Measurements from ENCODE around the gene CDH6.

Gene CDH6

GRCh38 chr5:31197183-31197582 lies 3.7 kb downstream of the CDH6 start:
- DNase-seq (ENCODE audit: low read depth), result no peak

DNA sequence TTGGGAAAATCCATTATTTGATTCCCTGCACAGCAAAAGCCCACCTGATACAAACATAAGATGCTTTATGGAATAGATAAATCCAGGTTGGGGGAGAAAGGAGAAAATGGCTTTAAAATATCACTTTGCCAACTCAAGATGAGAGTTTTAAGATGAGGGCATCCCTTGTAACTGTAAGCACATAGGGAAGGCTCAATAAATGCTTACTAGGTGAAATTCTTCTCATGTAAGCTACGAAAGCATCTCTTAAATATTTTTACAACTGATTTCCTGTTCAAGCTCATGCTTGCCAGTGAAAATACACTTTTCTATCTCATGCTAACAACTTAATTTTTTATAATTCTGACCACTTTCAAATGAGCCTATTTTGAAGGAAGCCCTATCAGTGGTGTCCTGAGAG lies 11.5 kb downstream of the CDH6 start:
- DNase-seq (ENCODE audit: low read depth), result no peak

GRCh38 chr5:31208043-31208442 lies 14.6 kb downstream of the CDH6 start:
- no peak for DNase-seq (ENCODE audit: low read depth)

DNA sequence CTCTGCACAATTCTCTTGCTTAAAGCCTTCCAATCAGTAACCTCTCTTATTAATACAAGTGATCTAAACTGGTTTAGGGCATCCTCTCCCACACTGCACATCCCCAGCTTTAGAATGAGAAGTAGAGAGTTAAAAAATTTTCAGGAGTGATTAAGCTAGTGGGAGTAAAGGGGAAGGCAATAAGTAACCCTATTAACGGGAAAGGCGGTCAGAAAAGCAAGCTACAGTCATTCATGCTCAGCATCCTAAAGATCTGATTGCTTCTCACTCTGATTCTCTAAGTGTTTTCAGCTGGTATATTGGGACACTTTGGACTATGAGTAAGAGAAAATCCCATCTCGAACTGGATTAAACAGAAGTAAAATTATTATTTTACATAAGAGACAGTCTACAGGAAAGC lies 15.8 kb downstream of the CDH6 start:
- no peak for DNase-seq (ENCODE audit: low read depth)

DNA sequence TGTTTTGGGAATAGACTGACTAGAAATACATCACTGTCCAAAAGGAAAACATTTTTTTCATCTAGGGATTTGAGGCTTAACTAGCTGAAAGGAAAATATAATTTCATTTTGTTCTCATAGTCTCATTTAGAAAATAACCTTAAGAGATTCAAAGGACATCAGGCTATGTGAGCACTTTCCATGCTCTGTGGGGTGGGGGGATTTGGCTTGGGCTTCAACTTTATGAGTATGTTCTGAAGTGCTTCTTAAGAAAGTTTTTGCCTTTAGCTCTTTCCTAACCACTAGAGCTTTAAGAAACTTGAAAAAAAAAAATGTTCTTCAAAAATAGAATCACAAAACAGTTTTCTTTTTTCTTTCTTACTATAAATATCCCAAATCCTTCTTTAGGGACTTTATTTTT lies 17.6 kb downstream of the CDH6 start:
- no peak for DNase-seq (ENCODE audit: low read depth)

GRCh38 chr5:31213257-31213656 lies 19.8 kb downstream of the CDH6 start:
- no peak for DNase-seq (ENCODE audit: low read depth)

DNA sequence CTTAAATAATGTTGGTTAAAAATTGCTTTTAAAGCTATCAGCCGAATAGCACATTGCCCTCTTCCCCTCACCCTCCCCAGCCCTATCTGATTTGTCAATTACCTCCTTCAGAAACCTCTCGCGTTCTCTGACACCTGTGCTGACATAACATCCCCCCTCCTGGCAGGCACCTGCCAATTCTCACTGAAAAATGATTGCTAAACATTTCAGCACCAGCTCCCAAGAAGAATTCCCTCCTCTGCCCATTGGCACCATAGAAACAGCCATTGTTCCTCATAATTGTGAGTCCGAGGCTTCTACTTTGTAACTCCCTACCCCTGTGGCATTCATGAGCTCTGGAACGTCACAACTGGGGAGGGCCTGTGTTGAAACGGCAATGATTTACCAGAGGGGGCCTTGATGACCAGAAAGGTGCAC lies 20.2 kb downstream of the CDH6 start:
- DNase-seq (ENCODE audit: low read depth), result no peak

GRCh38 chr5:31214229-31214628 lies 20.7 kb downstream of the CDH6 start:
- no peak for DNase-seq (ENCODE audit: low read depth)

DNA sequence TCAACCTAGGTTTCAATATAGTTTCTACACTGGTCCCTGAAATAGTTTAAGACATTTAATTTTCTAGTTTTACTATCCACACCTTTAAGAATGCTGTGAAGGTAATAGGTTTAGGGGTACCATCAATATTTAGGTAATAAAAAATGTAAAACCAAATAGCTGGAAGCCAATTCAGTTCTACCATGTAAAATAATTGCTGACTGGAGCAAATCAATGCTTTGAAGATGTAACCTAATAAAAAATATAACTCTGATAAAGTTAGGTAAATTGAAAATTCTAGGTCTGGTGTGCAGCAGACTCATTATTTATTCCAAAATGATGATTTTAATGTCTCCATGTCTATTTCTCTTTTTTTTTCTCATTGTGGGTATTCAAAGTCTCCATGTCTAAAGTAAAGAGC lies 21.8 kb downstream of the CDH6 start:
- no peak for DNase-seq (ENCODE audit: low read depth)

DNA sequence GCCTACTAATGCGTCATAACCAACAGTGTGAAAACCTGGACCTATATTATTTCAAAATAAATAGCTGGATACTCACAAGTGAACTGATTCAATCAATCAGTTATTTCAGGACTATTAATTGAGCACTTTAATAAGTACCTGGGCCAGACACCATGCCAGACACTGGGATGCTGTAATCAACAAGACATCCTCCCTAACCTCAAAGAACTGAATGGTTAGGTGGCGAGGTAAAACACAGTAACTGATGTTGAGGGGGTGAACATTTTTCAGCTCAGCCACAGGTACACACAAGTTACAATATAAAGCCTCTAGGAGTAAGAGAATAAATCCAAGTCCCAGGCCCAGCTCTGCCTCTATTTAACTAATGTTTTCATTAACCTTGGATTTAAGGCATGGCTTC lies 24.0 kb downstream of the CDH6 start:
- DNase-seq (ENCODE audit: low read depth), result no peak

GRCh38 chr5:31218978-31219377 lies 25.5 kb downstream of the CDH6 start:
- DNase-seq (ENCODE audit: low read depth), result no peak

DNA sequence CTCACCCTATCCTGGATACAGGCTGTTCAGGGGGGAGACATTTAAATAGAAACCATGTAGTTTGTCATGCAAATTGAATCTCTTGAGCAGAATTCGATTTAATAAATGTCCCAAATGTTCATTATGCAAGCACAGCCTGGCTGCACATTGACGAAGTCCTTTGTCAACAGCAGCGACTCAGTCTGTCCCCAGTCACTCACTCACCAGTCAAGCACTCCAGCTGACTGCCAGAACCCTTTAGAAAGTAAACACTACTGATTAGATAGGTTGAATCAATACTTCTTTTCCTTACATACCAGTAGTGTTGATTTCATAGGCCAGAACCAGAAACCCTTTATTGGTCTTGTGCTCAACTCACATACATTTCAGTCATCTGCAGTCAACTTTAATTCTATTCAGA lies 27.5 kb downstream of the CDH6 start:
- DNase-seq (ENCODE audit: low read depth), result no peak

DNA sequence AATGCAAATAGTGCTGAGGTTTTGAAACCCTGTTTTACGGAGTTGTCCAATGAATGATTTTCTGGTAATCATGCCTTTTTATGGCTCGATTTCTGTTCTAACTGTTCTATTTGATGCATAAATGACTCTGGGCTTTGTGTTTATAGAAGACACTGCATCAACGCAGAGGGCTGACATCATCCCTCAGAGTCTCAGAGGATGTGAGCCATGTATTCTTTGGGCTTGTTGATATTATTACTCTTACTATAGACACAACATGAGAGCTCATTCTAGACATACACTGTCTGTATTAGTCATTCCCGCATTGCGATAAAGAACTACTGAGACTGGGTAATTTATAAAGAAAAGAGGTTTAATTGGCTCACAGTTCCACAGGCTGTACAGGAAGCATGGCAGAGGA lies 31.6 kb downstream of the CDH6 start:
- DNase-seq (ENCODE audit: low read depth), result no peak

- no peak for DNase-seq (ENCODE audit: low read depth)
Measured at GRCh38 chr5:31225613-31226012, 32.1 kb downstream of the CDH6 start.

- DNase-seq (ENCODE audit: low read depth), result no peak
Measured at GRCh38 chr5:31226651-31227050, 33.2 kb downstream of the CDH6 start.

- DNase-seq (ENCODE audit: low read depth), result no peak
Measured at GRCh38 chr5:31229266-31229665, 35.8 kb downstream of the CDH6 start.

DNA sequence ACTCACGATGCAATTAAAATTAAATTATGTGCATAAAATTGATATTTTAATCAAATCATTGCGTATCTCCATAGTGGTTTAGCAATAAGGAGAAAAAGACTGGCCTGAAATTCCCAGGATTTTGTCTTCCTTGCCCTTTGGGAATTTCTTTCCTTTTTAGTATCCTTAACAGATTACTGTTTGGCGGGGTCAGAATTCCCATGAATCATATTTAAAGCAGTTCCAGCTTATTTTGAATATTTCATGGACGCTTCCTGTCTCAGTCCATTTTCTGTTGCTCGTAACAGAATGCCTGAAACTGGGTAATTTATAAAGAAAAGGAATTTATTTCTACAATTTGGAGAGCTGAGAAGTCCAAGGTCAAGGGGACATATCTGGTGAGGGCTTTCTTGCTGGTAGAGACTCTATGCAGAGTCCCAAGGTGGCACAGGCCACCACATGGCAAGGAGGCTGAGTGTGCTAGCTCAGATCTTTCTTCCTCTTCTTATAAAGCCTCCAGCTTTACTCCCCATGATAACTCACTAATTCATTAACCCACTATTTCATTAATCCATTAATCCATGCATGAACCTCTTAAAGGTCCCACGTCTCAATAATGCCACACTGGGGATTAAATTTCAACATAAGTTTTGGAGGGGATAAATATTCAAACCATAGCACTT lies 37.8 kb downstream of the CDH6 start:
- no peak for DNase-seq (ENCODE audit: low read depth)

- peak; percentile 54 for DNase-seq (ENCODE audit: low read depth)
Measured at GRCh38 chr5:31232273-31232888, 38.9 kb downstream of the CDH6 start.

- no peak for DNase-seq (ENCODE audit: low read depth)
Measured at GRCh38 chr5:31235381-31235780, 41.9 kb downstream of the CDH6 start.

DNA sequence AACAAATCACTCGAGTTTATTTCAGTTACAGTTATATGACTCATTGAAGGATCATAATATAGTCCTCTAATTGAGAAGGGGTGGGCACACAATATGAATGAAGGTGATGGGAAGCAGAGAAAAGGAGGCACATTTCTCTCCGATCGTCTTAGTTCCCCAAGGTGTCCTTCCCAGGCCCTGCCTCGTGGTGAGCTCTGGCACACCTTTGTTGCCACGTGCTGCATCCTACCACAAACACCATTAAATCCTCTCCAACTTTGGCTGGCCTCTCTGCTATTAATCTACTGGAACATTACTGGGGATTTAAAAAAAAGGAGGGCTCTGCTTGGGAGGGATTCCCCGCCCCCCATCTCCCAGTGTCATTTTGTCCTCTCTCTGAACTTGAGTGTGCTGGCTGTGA lies 42.9 kb downstream of the CDH6 start:
- no peak for DNase-seq (ENCODE audit: low read depth)

DNA sequence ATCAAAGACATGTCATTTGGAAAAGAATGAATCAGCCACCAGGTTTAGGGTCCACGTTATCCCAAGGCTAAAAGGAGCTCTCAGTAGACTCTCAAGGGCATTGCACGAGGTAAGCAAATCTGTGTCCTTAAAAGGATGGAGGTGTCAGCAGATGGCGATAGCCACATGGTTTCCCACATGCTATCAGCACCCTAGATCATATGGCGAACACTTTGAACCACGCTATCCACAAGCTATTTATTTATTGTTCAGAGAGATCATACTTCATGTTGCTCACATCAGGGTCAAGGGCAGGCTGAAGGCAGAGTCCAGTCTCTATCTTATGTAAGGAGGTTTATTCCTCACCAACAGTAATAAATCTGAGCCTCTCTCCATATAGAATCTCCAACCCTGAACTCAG lies 43.7 kb downstream of the CDH6 start:
- peak; percentile 9 for DNase-seq (ENCODE audit: low read depth)

- no peak for DNase-seq (ENCODE audit: low read depth)
Measured at GRCh38 chr5:31238497-31238896, 45.0 kb downstream of the CDH6 start.

DNA sequence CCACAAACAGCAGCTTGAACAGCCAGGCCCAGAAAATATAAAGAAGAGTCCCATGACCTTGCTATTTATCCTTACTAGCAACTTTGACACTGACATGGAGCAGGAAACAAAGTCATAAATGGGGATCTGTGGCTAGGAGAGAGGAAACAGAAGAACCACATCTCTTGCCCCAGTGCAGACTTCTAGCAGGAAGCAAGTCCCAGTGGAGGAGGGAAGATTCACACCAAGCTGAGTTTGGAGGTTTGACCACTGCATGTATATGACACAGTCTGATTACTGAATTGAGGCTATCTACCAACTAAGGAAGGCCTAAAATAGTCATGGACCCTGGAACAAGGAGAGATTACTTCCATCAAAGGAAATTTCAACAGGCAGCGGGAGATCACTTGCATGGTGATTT lies 51.4 kb downstream of the CDH6 start:
- no peak for DNase-seq (ENCODE audit: low read depth)

DNA sequence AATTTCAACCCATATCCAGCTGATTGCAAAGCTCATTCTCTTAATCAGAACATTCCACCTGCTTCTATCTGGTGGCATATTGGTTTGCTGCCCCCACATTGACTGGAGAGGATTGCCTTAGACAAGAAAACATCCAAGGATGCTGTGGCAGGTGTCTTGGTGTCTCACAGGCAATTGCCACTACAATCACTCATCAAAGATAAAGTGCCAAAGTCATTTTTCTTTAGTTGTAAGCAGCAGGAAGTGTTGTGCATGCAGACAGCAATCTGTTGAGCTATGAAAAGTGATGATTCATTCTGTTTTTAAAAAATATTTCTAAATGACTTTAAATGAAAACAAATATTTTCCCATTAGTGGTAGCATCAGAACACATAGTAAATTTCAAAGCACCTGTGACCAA lies 53.9 kb downstream of the CDH6 start:
- DNase-seq (ENCODE audit: low read depth), result no peak
